Keratinocyte (primary cell): ENCODE measurements around the gene KRT33A. TPM values are rescaled to one million over a fixed set of nuclear protein-coding genes. Genes with fewer than 3 reads are reported as not detected.

Experiments
- DNase-seq: peaks from one replicate; pipeline ENCODE4 v3.0.0-alpha.2; 2011; ENCODE audit warnings: low read depth, missing footprints, low spot score
- FAIRE-seq: peaks from 2 replicates; lab custom pipeline; 2011; peaks lifted over from hg19 to GRCh38; lab: Jason Lieb, UNC
- H2AFZ ChIP-seq: 2 replicates; pipeline ENCODE4 v1.6.0; 2012; ENCODE audit warnings: low read length, control low read depth, inconsistent platforms; ENCODE audit not compliant: control insufficient read depth
- H3K27ac ChIP-seq: 2 replicates; pipeline ENCODE4 v1.5.1; 2011; ENCODE audit warnings: low read length; ENCODE audit not compliant: control insufficient read depth, insufficient read depth
- H3K27me3 ChIP-seq: 3 replicates; pipeline ENCODE4 v1.6.0; 2011; ENCODE audit warnings: low read length; ENCODE audit not compliant: control insufficient read depth, insufficient read depth; ENCODE audit errors: extremely low read depth
- H3K36me3 ChIP-seq, 2 experiments: 2 replicates in 1 of 2; 3 replicates in 1 of 2; pipeline ENCODE4 v1.5.1; 2011; ENCODE audit warnings: low read length in 2 of 2, mild to moderate bottlenecking in 1 of 2; ENCODE audit not compliant: control insufficient read depth in 2 of 2, insufficient read depth in 2 of 2; ENCODE audit errors: extremely low read depth in 1 of 2
- H3K4me1 ChIP-seq: 3 replicates; pipeline ENCODE4 v1.5.1; 2011; ENCODE audit warnings: low read length; ENCODE audit not compliant: control insufficient read depth, insufficient read depth; ENCODE audit errors: extremely low read depth
- H3K4me2 ChIP-seq: 3 replicates; pipeline ENCODE4 v1.6.0; 2011; ENCODE audit warnings: low read depth, low read length; ENCODE audit not compliant: control insufficient read depth, insufficient read depth; ENCODE audit errors: extremely low read depth
- H3K4me3 ChIP-seq, 3 experiments: fragments of 200-600 bp in 1 of 3; sonication (generic) in 1 of 3; 2 replicates in 2 of 3; 3 replicates in 1 of 3; pipeline ENCODE4 v1.5.1; 2011 to 2016; ENCODE audit warnings: low read length in 3 of 3, mild to moderate bottlenecking in 3 of 3, control low read depth in 2 of 3, inconsistent platforms in 1 of 3, low read depth in 1 of 3, mixed read lengths in 1 of 3, mixed run types in 1 of 3, moderate library complexity in 1 of 3; ENCODE audit not compliant: control insufficient read depth in 2 of 3, insufficient read depth in 2 of 3; ENCODE audit errors: extremely low read depth in 1 of 3
- H3K79me2 ChIP-seq: 2 replicates; pipeline ENCODE4 v1.6.0; 2012; ENCODE audit warnings: low read length; ENCODE audit not compliant: control insufficient read depth, insufficient read depth
- H3K9ac ChIP-seq: 3 replicates; pipeline ENCODE4 v1.6.0; 2011; ENCODE audit warnings: low read length; ENCODE audit not compliant: control insufficient read depth, insufficient read depth; ENCODE audit errors: extremely low read depth
- H3K9me1 ChIP-seq: 3 replicates; pipeline ENCODE4 v1.6.0; 2011; ENCODE audit warnings: low read length; ENCODE audit not compliant: control insufficient read depth, insufficient read depth; ENCODE audit errors: extremely low read depth
- H3K9me3 ChIP-seq: 2 replicates; pipeline ENCODE4 v1.5.1; 2012; ENCODE audit warnings: low read depth, low read length; ENCODE audit not compliant: control insufficient read depth
- H4K20me1 ChIP-seq: 3 replicates; pipeline ENCODE4 v1.6.0; 2011; ENCODE audit warnings: low read length; ENCODE audit not compliant: control insufficient read depth, insufficient read depth; ENCODE audit errors: extremely low read depth
- CTCF ChIP-seq, 3 experiments: IDR thresholded peaks in 1 of 3; conservative IDR thresholded peaks in 1 of 3; optimal IDR thresholded peaks in 1 of 3; 2 replicates in 2 of 3; 3 replicates in 1 of 3; pipeline versions ENCODE3 to v1.5.1; 2011; ENCODE audit warnings: low read length in 3 of 3, mild to moderate bottlenecking in 3 of 3, moderate library complexity in 2 of 3, control low read depth in 1 of 3, inconsistent platforms in 1 of 3; ENCODE audit not compliant: insufficient read depth in 2 of 3; ENCODE audit errors: extremely low read depth in 1 of 3
- EZH2 ChIP-seq: IDR thresholded peaks from one replicate; pipeline ENCODE4 v1.6.1; 2012; ENCODE audit warnings: inconsistent platforms, mild to moderate bottlenecking, low read length, moderate library complexity
- dilution Hi-C: fragments of 300-500 bp; cut with MboI; formaldehyde crosslinking; loops from one replicate; pipeline ENCODE4 v1.7.0; 2020; ENCODE audit warnings: low sequenced_read_pairs; ENCODE audit not compliant: extremely low pct_ligation_motif_present
- polyA plus RNA-seq, 5 experiments: library from polyadenylated mRNA; depleted of rRNA in 3 of 5; stranded (reverse) in 3 of 5; stranded (forward) in 1 of 5; unstranded in 1 of 5; fragments of >200 nt; gene quantifications; 1 replicate in 1 of 5; 2 replicates in 3 of 5; 3 replicates in 1 of 5; pipeline versions ENCODE4 v1.2.1 to v1.2.3, GENCODE V29; 2011 to 2012; ENCODE audit warnings: missing spikeins in 2 of 5, low read depth in 1 of 5, low replicate concordance in 1 of 5

KRT33A gene
- polyA plus RNA-seq, 1 donor (not counting 4 experiments of a cell fraction or from before 2014, with no cell fraction given) = not detected

- DNase-seq (no peak), FAIRE-seq (no peak)
- Histone ChIP-seq H3K9me3 (no peaks in the 10 kb centered on the region), H3K9ac (no peak overlapping the region), H3K36me3 (no peaks in the 10 kb centered on the region), H3K79me2 (no peaks in the 10 kb centered on the region), H2AFZ (no peak overlapping the region), H4K20me1 (no peaks in the 10 kb centered on the region), H3K27ac (no peak overlapping the region), H3K27me3 (no peaks in the 10 kb centered on the region), H3K4me3 (no peak overlapping the region), H3K4me2 (no peak overlapping the region), H3K9me1 (no peaks in the 10 kb centered on the region), H3K4me1 (peaks cover 15% of the 10 kb centered on the region)
- TF ChIP-seq EZH2 = no peak
- TF ChIP-seq CTCF (optimal IDR thresholded peaks at IDR 0.05 in 1 of 3, IDR thresholded peaks at IDR 0.05 in 1 of 3, conservative IDR thresholded peaks at IDR 0.05 in 1 of 3; ENCODE audit: extremely low read depth in 1 of 3, insufficient read depth in 2 of 3, low read length in 3 of 3) = no peak
- dilution Hi-C loops = no loop called here
Observed at GRCh38 chr17:41340934-41341861, 9.4 kb downstream of the KRT33A start.

GRCh38 chr17:41340494-41340893, 10.1 kb downstream of the KRT33A start:
- no peaks in the 10 kb centered on the region for H3K27me3 ChIP-seq
- FAIRE-seq (no peak), DNase-seq (no peak)

More at GRCh38 chr17:41340494-41340893, 10.1 kb downstream of the KRT33A start:
- H3K4me1 ChIP-seq = peaks cover 15% of the 10 kb centered on the region
- H3K9me1 ChIP-seq = no peaks in the 10 kb centered on the region
- H3K4me3 ChIP-seq = no peak overlapping the region
- no peaks in the 10 kb centered on the region for H4K20me1 ChIP-seq
- H3K9me3 ChIP-seq = no peaks in the 10 kb centered on the region
- no peak overlapping the region for H3K9ac ChIP-seq
- no peak overlapping the region for H3K4me2 ChIP-seq
- no peak overlapping the region for H3K27ac ChIP-seq
- TF ChIP-seq CTCF (optimal IDR thresholded peaks at IDR 0.05 in 1 of 3, IDR thresholded peaks at IDR 0.05 in 1 of 3, conservative IDR thresholded peaks at IDR 0.05 in 1 of 3; ENCODE audit: extremely low read depth in 1 of 3, insufficient read depth in 2 of 3, low read length in 3 of 3) = no peak
- no peak for TF ChIP-seq EZH2
- H3K79me2 ChIP-seq = no peaks in the 10 kb centered on the region
- dilution Hi-C loops = no loop called here
- H2AFZ ChIP-seq = no peak overlapping the region
- no peaks in the 10 kb centered on the region for H3K36me3 ChIP-seq
